HG03432 (cell line): Measurements from ENCODE around the gene LRRTM2.
"Not testable (repeated sequence)": the region's sequence is repeated elsewhere in the genome, so short reads cannot be mapped to it uniquely, and the experiment has no call there.

Source experiments
- ATAC-seq: cut with Tn5 transposase; IDR thresholded peaks from one replicate; pipeline ENCODE4 v1.9.1; 2021; ENCODE audit warnings: mild to moderate bottlenecking, moderate library complexity; ENCODE audit not compliant: unreplicated experiment

The LRRTM2 gene, protein sequence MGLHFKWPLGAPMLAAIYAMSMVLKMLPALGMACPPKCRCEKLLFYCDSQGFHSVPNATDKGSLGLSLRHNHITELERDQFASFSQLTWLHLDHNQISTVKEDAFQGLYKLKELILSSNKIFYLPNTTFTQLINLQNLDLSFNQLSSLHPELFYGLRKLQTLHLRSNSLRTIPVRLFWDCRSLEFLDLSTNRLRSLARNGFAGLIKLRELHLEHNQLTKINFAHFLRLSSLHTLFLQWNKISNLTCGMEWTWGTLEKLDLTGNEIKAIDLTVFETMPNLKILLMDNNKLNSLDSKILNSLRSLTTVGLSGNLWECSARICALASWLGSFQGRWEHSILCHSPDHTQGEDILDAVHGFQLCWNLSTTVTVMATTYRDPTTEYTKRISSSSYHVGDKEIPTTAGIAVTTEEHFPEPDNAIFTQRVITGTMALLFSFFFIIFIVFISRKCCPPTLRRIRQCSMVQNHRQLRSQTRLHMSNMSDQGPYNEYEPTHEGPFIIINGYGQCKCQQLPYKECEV

GRCh38 chr5:138874771-138875551, at the start of gene LRRTM2:
TSS of gene LRRTM2 (minus strand) at chr5:138875335. CDS start at chr5:138874911, 424 bp downstream.
- ATAC-seq: no peak

GRCh38 chr5:138922494-138922893, 47.4 kb upstream of the LRRTM2 start:
- no peak for ATAC-seq

GRCh38 chr5:138921362-138921761, 46.2 kb upstream of the LRRTM2 start:
- not testable (repeated sequence) for ATAC-seq

DNA sequence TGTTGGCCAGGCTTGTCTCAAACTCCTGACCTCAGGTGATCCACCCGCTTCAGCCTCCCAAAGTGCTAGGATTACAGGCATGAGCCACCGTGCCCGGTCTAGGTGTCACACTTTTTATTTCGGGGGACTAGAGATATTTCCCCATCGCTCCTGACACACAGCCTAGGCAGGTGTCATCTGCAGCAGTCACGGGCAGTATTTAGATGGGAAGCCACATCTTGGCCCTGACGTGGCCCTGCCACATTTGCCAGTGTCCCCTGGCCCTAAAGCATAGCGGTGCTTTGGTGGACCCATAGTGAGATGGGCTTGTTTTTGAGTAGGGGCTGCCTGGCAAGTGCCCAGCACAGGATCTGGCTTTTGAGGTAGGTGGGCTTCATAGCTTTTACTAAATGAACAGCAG, 45.0 kb upstream of the LRRTM2 start:
- no peak for ATAC-seq

- no peak for ATAC-seq
Observed at GRCh38 chr5:138918686-138919085, 43.6 kb upstream of the LRRTM2 start.

DNA sequence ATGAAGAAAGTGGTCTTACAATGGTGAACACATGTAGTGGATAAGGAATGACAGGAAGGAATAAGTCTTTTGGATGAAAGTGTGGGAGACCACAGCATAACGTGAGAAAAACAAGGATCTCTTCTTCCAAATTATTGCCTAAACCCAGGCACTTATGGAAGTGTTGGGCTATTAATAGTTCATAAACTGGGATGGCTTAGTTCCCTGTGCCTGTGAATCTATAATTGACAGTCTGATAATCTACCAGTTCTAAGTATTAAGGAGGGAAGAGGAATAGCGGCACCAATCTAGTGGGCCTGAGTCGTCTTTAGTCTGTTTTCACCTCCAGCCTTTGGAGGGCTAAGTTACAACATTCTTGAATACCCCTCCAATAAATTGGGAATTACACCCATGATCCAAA, 39.2 kb upstream of the LRRTM2 start:
- ATAC-seq: no peak

DNA sequence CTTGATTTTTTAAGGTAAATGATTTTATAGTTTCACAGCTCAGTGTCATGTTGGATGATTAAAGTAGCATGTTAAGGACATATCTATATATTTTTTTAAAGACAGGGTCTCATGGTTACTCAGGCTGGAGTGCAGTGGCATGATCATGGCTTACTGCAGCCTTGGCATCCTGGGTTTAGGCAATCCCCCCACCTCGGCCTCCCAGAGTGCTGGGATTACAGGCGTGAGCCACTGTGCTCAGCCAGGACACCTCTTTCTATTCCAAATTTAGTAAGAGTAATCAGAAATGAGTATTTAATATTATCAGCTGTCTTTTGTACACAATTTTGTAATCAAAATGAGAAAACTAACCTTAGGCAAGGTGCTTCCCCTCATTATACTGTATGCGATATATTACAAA, 38.6 kb upstream of the LRRTM2 start:
- ATAC-seq: no peak

DNA sequence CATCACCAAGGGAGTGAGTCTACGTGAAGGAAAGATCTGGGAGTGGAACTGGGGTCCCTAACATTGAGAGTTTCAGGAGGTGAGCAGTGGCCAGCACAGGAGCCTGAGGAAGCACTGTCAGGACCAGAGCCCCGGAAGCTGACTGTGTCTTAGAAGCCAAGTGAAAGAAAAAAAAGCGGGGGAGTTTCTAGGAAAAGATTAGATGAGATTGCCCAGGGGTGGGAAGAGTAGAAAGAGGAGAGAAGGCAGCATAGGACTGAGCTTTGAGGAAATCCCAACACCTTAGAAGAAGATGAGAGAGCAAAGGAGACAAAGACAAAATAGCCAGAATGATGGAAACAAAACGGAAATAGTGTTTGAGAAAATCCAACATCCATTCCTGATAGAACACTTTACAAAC, 37.0 kb upstream of the LRRTM2 start:
- ATAC-seq: no peak

DNA sequence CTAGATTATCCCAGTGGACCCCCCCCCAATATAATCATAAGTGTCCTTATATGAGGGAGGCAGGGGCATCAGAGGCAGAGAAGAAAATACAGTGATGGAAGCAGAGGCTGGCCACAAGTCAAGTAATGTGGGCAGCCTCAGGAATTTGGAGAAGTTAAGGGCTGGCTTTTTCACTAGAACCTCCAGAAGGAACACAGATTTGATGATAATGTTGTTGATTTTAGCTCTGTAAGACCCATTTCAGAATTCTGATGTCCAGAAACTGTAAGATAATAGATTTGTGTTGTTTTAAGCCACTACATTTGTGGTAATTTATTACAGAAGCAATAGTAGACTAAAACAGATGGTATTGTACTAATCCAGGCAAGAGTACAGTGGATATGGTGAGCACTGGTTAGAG, 36.3 kb upstream of the LRRTM2 start:
- no peak for ATAC-seq

DNA sequence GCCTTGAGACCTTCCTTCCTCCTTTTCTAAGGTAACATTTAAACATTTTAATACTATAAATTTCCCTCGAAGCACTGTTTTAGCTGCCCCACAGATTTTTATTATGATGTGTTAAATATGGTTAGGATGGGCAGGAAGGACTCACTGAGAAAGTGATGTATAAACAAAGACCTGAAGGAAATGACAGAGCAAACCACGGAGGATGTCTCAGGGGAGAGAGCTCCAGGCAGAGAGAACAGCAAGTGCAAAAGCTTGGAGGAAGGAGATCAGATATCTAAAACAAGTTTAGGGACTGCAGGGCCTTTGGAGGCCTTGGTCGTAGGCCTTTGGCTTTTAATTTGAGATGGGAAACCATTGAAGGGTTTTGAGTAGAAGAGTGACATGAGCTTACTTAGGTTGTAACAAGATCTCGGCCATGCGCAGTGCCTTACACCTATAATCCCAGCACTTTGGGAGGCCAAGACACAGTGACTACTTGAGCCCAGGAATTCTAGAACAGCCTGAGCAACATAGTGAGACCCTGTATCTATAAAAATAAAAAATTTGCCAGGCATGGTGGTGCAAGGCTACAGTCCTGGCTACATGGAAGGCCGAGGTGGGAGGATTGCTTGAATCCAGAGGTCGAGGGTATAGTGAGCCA, 35.5 kb upstream of the LRRTM2 start:
- ATAC-seq: no peak

GRCh38 chr5:138909734-138910133, 34.6 kb upstream of the LRRTM2 start:
- ATAC-seq: no peak

- no peak for ATAC-seq
Observed at GRCh38 chr5:138905541-138905940, 30.4 kb upstream of the LRRTM2 start.

DNA sequence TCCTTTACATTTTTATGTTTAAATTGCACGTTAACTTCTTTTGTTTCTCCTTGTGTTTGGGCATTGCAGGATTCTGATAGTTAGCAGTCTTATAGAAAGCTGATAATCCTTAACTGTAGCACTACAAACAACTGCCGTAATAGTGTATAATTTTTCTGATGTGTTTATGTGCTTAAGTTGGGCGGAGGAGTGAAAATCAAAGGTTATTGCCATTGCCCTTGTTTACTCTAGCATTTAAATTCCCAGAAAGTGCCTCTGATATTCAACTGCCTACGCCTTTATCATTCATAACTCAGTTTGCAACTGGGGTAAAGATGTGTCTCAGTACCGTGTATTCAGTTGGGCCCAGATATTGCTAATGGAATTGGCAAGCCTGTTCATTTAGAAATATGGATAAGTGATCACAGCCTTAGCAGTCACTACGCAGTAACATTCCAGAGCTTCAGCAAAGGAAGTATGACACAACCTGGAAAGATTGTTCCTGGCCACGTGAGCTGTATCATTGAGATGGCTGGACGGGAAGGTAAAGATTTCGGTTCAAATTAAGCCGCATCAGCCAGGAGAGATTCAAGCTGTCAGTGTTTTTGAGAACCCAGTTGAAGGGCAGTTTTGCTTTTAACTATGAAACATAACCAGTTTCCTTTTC, 28.1 kb upstream of the LRRTM2 start:
- ATAC-seq: no peak

DNA sequence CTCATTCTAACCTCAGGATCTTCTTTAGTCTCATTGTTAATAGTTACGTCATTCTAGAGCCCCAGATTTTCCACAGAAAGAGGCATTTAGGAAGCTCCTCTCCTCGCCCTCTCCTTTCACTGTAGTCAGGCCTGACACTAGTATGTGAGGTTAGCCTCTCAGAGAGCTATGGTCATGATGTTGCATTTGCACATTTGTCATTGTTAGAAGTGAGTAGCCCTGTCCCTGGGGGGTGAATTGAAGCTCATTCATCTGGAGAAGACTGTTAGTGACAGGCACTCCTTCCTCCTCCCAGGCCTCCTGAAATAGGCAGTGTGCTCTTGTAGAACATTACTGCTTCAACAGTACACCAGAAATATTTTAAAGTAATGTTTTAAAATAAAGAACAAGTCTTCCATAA, 26.6 kb upstream of the LRRTM2 start:
- ATAC-seq: no peak

- ATAC-seq: no peak
Observed at GRCh38 chr5:138900281-138900965, 25.3 kb upstream of the LRRTM2 start.

- no peak for ATAC-seq
Observed at GRCh38 chr5:138898742-138899141, 23.6 kb upstream of the LRRTM2 start.

GRCh38 chr5:138898299-138898698, 23.2 kb upstream of the LRRTM2 start:
- ATAC-seq: no peak

DNA sequence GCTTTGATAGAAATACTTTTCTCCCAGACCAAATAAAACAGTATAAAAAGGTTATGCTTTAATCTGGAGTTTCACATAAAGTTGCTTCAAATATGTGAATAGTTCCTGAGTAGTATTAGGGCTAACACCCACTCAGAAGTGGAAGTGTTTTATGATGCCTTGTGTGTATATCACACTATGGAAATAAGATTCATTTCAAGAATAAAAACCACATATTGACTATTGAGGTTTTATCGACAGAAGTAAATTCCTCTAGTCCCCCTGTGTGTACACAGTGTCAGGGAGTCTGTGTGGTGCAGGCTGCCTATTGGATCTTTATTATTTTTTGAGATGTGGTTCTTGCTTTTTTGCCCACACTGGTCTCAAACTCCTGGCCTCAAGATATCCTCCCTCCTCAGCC, 20.8 kb upstream of the LRRTM2 start:
- no peak for ATAC-seq

- no peak for ATAC-seq
Observed at GRCh38 chr5:138890644-138891043, 15.5 kb upstream of the LRRTM2 start.

GRCh38 chr5:138889994-138890393, 14.9 kb upstream of the LRRTM2 start:
- ATAC-seq: no peak
